ENCODE results near the gene PPP3CA.

Gene PPP3CA

GRCh38 chr4:101346351-101347266, 717 bp downstream of the PPP3CA start:
- no peak for FAIRE-seq
- peak; percentile 10 for DNase-seq (ENCODE audit: insufficient read length, low spot score)
- 0 out of 2 replicates have a peak, but pooled peaks have one; percentile 20 for TF ChIP-seq POLR2A (IDR thresholded peaks at IDR 0.05; ENCODE audit: low read depth, low read length)

- TF ChIP-seq POLR2A (IDR thresholded peaks at IDR 0.05; ENCODE audit: low read depth, low read length) = no peak
- DNase-seq (ENCODE audit: insufficient read length, low spot score) (peak; percentile 31), FAIRE-seq (no peak)
Observed at GRCh38 chr4:101345596-101346350, 1.6 kb downstream of the PPP3CA start.

GRCh38 chr4:101345271-101345595, 2.1 kb downstream of the PPP3CA start:
- DNase-seq (ENCODE audit: insufficient read length, low spot score) = no peak
- no peak for FAIRE-seq

GRCh38 chr4:101339332-101339731, 8.0 kb downstream of the PPP3CA start:
- FAIRE-seq (no peak), DNase-seq (ENCODE audit: insufficient read length, low spot score) (no peak)
- no peak for TF ChIP-seq POLR2A (IDR thresholded peaks at IDR 0.05; ENCODE audit: low read depth, low read length)

More at GRCh38 chr4:101345271-101345595, 2.1 kb downstream of the PPP3CA start:
- TF ChIP-seq POLR2A (IDR thresholded peaks at IDR 0.05; ENCODE audit: low read depth, low read length) = no peak

GRCh38 chr4:101337688-101338087, 9.6 kb downstream of the PPP3CA start:
- peak; percentile 90 for FAIRE-seq
- peak; percentile 9 for DNase-seq (ENCODE audit: insufficient read length, low spot score)
- TF ChIP-seq POLR2A (IDR thresholded peaks at IDR 0.05; ENCODE audit: low read depth, low read length) = no peak

GRCh38 chr4:101334963-101335572, 12.3 kb downstream of the PPP3CA start:
- FAIRE-seq = no peak
- TF ChIP-seq POLR2A (IDR thresholded peaks at IDR 0.05; ENCODE audit: low read depth, low read length) = no peak
- no peak for DNase-seq (ENCODE audit: insufficient read length, low spot score)

- FAIRE-seq = no peak
- DNase-seq (ENCODE audit: insufficient read length, low spot score) = no peak
- no peak for TF ChIP-seq POLR2A (IDR thresholded peaks at IDR 0.05; ENCODE audit: low read depth, low read length)
Observed at GRCh38 chr4:101332424-101332823, 14.9 kb downstream of the PPP3CA start.

GRCh38 chr4:101331017-101331416, 16.3 kb downstream of the PPP3CA start:
- TF ChIP-seq POLR2A (IDR thresholded peaks at IDR 0.05; ENCODE audit: low read depth, low read length) = no peak
- no peak for DNase-seq (ENCODE audit: insufficient read length, low spot score)
- no peak for FAIRE-seq

GRCh38 chr4:101329592-101329991, 17.7 kb downstream of the PPP3CA start:
- TF ChIP-seq POLR2A (IDR thresholded peaks at IDR 0.05; ENCODE audit: low read depth, low read length) = no peak
- DNase-seq (ENCODE audit: insufficient read length, low spot score) (no peak), FAIRE-seq (no peak)

GRCh38 chr4:101328063-101328602, 19.2 kb downstream of the PPP3CA start:
- no peak for DNase-seq (ENCODE audit: insufficient read length, low spot score)
- TF ChIP-seq POLR2A (IDR thresholded peaks at IDR 0.05; ENCODE audit: low read depth, low read length) = no peak
- FAIRE-seq = no peak

GRCh38 chr4:101326576-101326975, 20.8 kb downstream of the PPP3CA start:
- no peak for TF ChIP-seq POLR2A (IDR thresholded peaks at IDR 0.05; ENCODE audit: low read depth, low read length)
- DNase-seq (ENCODE audit: insufficient read length, low spot score) = no peak
- no peak for FAIRE-seq

- no peak for FAIRE-seq
- TF ChIP-seq POLR2A (IDR thresholded peaks at IDR 0.05; ENCODE audit: low read depth, low read length) = no peak
- DNase-seq (ENCODE audit: insufficient read length, low spot score) = no peak
Observed at GRCh38 chr4:101322743-101323142, 24.6 kb downstream of the PPP3CA start.

GRCh38 chr4:101321481-101322042, 25.8 kb downstream of the PPP3CA start:
- no peak for FAIRE-seq
- no peak for TF ChIP-seq POLR2A (IDR thresholded peaks at IDR 0.05; ENCODE audit: low read depth, low read length)
- no peak for DNase-seq (ENCODE audit: insufficient read length, low spot score)

- no peak for FAIRE-seq
- TF ChIP-seq POLR2A (IDR thresholded peaks at IDR 0.05; ENCODE audit: low read depth, low read length) = no peak
- no peak for DNase-seq (ENCODE audit: insufficient read length, low spot score)
Observed at GRCh38 chr4:101315786-101316185, 31.5 kb downstream of the PPP3CA start.
